WTC11 (cell line): ENCODE results near the gene TFDP1. TPM values are rescaled to one million over a fixed set of nuclear protein-coding genes. Genes with fewer than 3 reads are reported as not detected.

ENCODE experiments used
- ATAC-seq: fragments of 200-7000 bp; cut with Tn5 transposase; 2 replicates; pipeline ENCODE4 v1.10.0; 2021; ENCODE audit warnings: mild to moderate bottlenecking, moderate library complexity
- CTCF ChIA-PET: fragments of 300-600 bp; sonication (Branson Sonifier 250); formaldehyde crosslinking; loops from one replicate; lab custom pipeline; 2021; ENCODE audit warnings: antibody characterized with exemption; lab: Charles Lee
- POLR2A ChIA-PET: fragments of 350-600 bp; sonication (Branson Sonifier 250); formaldehyde crosslinking; loops from one replicate; lab custom pipeline; 2021; ENCODE audit warnings: antibody characterized with exemption; lab: Charles Lee
- DNase-seq: peaks from one replicate; pipeline ENCODE4 v3.0.0; 2021; ENCODE audit warnings: low spot score
- H3K27ac Mint-ChIP-seq: 2 replicates; pipeline ENCODE4 v1.8.0; 2021; ENCODE audit warnings: mixed read lengths
- H3K27me3 Mint-ChIP-seq: 2 replicates; pipeline ENCODE4 v1.8.0; 2021; ENCODE audit warnings: low read depth, mild to moderate bottlenecking, moderate library complexity, mixed read lengths
- H3K36me3 Mint-ChIP-seq: 2 replicates; pipeline ENCODE4 v1.8.0; 2021; ENCODE audit warnings: mixed read lengths
- H3K4me1 Mint-ChIP-seq: 2 replicates; pipeline ENCODE4 v1.8.0; 2022; ENCODE audit warnings: mixed read lengths
- H3K4me3 Mint-ChIP-seq: 2 replicates; pipeline ENCODE4 v1.8.0; 2021; ENCODE audit warnings: mild to moderate bottlenecking, moderate library complexity, mixed read lengths
- H3K9me3 Mint-ChIP-seq: 2 replicates; pipeline ENCODE4 v1.8.0; 2021; ENCODE audit warnings: mixed read lengths
- CREB1 ChIP-seq: sonication (generic); formaldehyde crosslinking; IDR thresholded peaks from 2 replicates; pipeline ENCODE4 v1.8.0; 2023; ENCODE audit warnings: mild to moderate bottlenecking, missing genetic modification reagents
- CREM ChIP-seq: sonication (generic); formaldehyde crosslinking; IDR thresholded peaks from 2 replicates; pipeline ENCODE4 v1.8.1; 2022; ENCODE audit warnings: mild to moderate bottlenecking, missing genetic modification reagents, moderate library complexity
- E2F1 ChIP-seq: sonication (generic); formaldehyde crosslinking; IDR thresholded peaks from 2 replicates; pipeline ENCODE4 v1.8.0; 2022; ENCODE audit warnings: mild to moderate bottlenecking, missing genetic modification reagents
- E2F4 ChIP-seq: sonication (generic); formaldehyde crosslinking; IDR thresholded peaks from 2 replicates; pipeline ENCODE4 v1.8.1; 2022; ENCODE audit warnings: low read depth, mild to moderate bottlenecking, moderate library complexity, missing genetic modification reagents, borderline replicate concordance
- E2F5 ChIP-seq: sonication (generic); formaldehyde crosslinking; IDR thresholded peaks from 2 replicates; pipeline ENCODE4 v1.8.1; 2022; ENCODE audit warnings: mild to moderate bottlenecking, moderate library complexity, missing genetic modification reagents
- EMX1 ChIP-seq: fragments of 250-450 bp; sonication (Bioruptor Pico); IDR thresholded peaks from 2 replicates; pipeline ENCODE4 v1.8.0; 2021; ENCODE audit warnings: mild to moderate bottlenecking
- ERG ChIP-seq: fragments of 250-450 bp; sonication (Bioruptor Pico); IDR thresholded peaks from 2 replicates; pipeline ENCODE4 v1.8.0; 2021; ENCODE audit warnings: mild to moderate bottlenecking
- ESRRA ChIP-seq: sonication (generic); formaldehyde crosslinking; IDR thresholded peaks from 2 replicates; pipeline ENCODE4 v1.8.1; 2022; ENCODE audit warnings: mild to moderate bottlenecking, missing genetic modification reagents, borderline replicate concordance
- FOXJ3 ChIP-seq: sonication (generic); formaldehyde crosslinking; IDR thresholded peaks from 2 replicates; pipeline ENCODE4 v1.9.0; 2021; ENCODE audit warnings: missing genetic modification reagents, mild to moderate bottlenecking, borderline replicate concordance
- GRHL2 ChIP-seq: fragments of 250-450 bp; sonication (Bioruptor Pico); IDR thresholded peaks from 2 replicates; pipeline ENCODE4 v1.8.0; 2022; ENCODE audit warnings: mild to moderate bottlenecking, moderate library complexity; ENCODE audit not compliant: insufficient replicate concordance, severe bottlenecking
- GTF2I ChIP-seq: fragments of 250-450 bp; sonication (Bioruptor Pico); conservative IDR thresholded peaks from 2 replicates; pipeline ENCODE4 v1.4.0; 2021; ENCODE audit warnings: mild to moderate bottlenecking
- IRF2 ChIP-seq: sonication (generic); formaldehyde crosslinking; IDR thresholded peaks from 2 replicates; pipeline ENCODE4 v1.8.0; 2022; ENCODE audit warnings: low read depth, missing genetic modification reagents, borderline replicate concordance
- MYBL2 ChIP-seq: sonication (generic); formaldehyde crosslinking; IDR thresholded peaks from 2 replicates; pipeline ENCODE4 v1.8.1; 2023; ENCODE audit warnings: mild to moderate bottlenecking, moderate library complexity, missing genetic modification reagents
- NFATC4 ChIP-seq: fragments of 250-450 bp; sonication (Bioruptor Pico); IDR thresholded peaks from 2 replicates; pipeline ENCODE4 v1.9.0; 2021; ENCODE audit warnings: mild to moderate bottlenecking
- NFE2L1 ChIP-seq: sonication (generic); formaldehyde crosslinking; IDR thresholded peaks from 2 replicates; pipeline ENCODE4 v1.8.1; 2023; ENCODE audit warnings: missing genetic modification reagents
- NFYB ChIP-seq: sonication (generic); formaldehyde crosslinking; conservative IDR thresholded peaks from 2 replicates; pipeline ENCODE4 v1.8.0; 2022; ENCODE audit warnings: low read depth, missing genetic modification reagents
- OVOL2 ChIP-seq: fragments of 250-450 bp; sonication (Bioruptor Pico); IDR thresholded peaks from 2 replicates; pipeline ENCODE4 v1.9.0; 2021; ENCODE audit warnings: mild to moderate bottlenecking, borderline replicate concordance
- PREB ChIP-seq: sonication (generic); formaldehyde crosslinking; IDR thresholded peaks from 2 replicates; pipeline ENCODE4 v1.8.1; 2022; ENCODE audit warnings: mild to moderate bottlenecking, missing genetic modification reagents, moderate library complexity, borderline replicate concordance
- SMAD3 ChIP-seq: sonication (generic); formaldehyde crosslinking; IDR thresholded peaks from 2 replicates; pipeline ENCODE4 v1.8.0; 2022; ENCODE audit warnings: missing genetic modification reagents, mild to moderate bottlenecking, borderline replicate concordance
- ZNF219 ChIP-seq: sonication (generic); formaldehyde crosslinking; IDR thresholded peaks from 2 replicates; pipeline ENCODE4 v1.8.0; 2023; ENCODE audit warnings: missing genetic modification reagents, mild to moderate bottlenecking, borderline replicate concordance
- ZNF317 ChIP-seq: sonication (generic); formaldehyde crosslinking; IDR thresholded peaks from 2 replicates; pipeline ENCODE4 v1.8.1; 2023; ENCODE audit warnings: low read depth, mild to moderate bottlenecking, moderate library complexity, missing genetic modification reagents, borderline replicate concordance
- ZNF671 ChIP-seq: fragments of 250-450 bp; sonication (Bioruptor Pico); IDR thresholded peaks from 2 replicates; pipeline ENCODE4 v1.8.0; 2021; ENCODE audit warnings: mild to moderate bottlenecking
- total RNA-seq: library from RNA; stranded (reverse); gene quantifications from 3 replicates; pipeline ENCODE4 v1.2.3, GENCODE V29; 2021
- TF ChIP-seq, protein P1 (sequence below): fragments of 250-450 bp; sonication (Bioruptor Pico); IDR thresholded peaks from 2 replicates; pipeline ENCODE4 v1.9.0; 2021; ENCODE audit warnings: mild to moderate bottlenecking
- TF ChIP-seq, protein P2 (sequence below): sonication (generic); formaldehyde crosslinking; IDR thresholded peaks from 2 replicates; pipeline ENCODE4 v1.8.0; 2022; ENCODE audit warnings: mild to moderate bottlenecking, missing genetic modification reagents
- TF ChIP-seq, protein P3 (sequence below): sonication (generic); formaldehyde crosslinking; IDR thresholded peaks from 2 replicates; pipeline ENCODE4 v1.8.1; 2023; ENCODE audit warnings: mild to moderate bottlenecking, missing genetic modification reagents

The TFDP1 gene
- total RNA-seq, 1 experiment from 2014 or later = 61.2 TPM

GRCh38 chr13:113644800-113645199, 60.2 kb downstream of the TFDP1 start:
- Mint-ChIP-seq H3K27ac (no peak overlapping the region), H3K27me3 (no peaks in the 10 kb centered on the region), H3K4me3 (no peak overlapping the region), H3K4me1 (no peaks in the 10 kb centered on the region; the same call in 1 of the 2 replicates), H3K9me3 (peaks cover 28% of the 10 kb centered on the region), H3K36me3 (peaks cover 38% of the 10 kb centered on the region)
- ATAC-seq (no peak), DNase-seq (no peak)
- ChIA-PET POLR2A (no interaction called here), CTCF (no interaction called here)
- TF ChIP-seq ESRRA (CRISPR knock-in tag) (no peak), MYBL2 (CRISPR knock-in tag) (no peak), OVOL2 (no peak), CREM (CRISPR knock-in tag) (no peak), NFYB (CRISPR knock-in tag) (no peak), E2F4 (CRISPR knock-in tag) (no peak), GRHL2 (no peak), ZNF219 (CRISPR knock-in tag) (no peak), NFATC4 (CRISPR knock-in tag) (no peak), CREB1 (no peak), E2F5 (CRISPR knock-in tag) (no peak), ZNF671 (CRISPR knock-in tag) (no peak)
- TF ChIP-seq, protein P1, sequence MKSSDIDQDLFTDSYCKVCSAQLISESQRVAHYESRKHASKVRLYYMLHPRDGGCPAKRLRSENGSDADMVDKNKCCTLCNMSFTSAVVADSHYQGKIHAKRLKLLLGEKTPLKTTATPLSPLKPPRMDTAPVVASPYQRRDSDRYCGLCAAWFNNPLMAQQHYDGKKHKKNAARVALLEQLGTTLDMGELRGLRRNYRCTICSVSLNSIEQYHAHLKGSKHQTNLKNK = no peak

DNA sequence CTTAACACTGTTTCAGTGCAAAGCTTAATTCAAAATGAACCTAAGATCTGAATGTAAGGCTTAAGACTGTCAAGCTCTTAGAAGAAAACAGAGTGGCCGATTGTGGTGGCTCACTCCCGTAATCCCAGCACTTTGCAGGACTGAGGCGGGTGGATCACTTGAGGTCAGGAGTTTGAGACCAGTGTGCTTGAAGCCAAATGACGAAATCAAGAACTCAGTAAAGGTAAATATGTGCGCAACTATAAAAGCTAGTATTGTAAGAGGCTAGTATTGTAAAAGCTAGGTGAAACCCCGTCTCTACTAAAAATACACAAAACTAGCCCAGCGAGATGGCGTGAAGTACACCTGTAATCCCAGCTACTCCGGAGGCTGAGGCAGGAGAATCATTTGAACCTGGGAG, 60.8 kb downstream of the TFDP1 start:
- Mint-ChIP-seq H3K4me3 (no peak overlapping the region), H3K9me3 (peaks cover 28% of the 10 kb centered on the region), H3K27ac (no peak overlapping the region), H3K36me3 (peaks cover 33% of the 10 kb centered on the region), H3K4me1 (no peaks in the 10 kb centered on the region; the same call in 1 of the 2 replicates), H3K27me3 (no peaks in the 10 kb centered on the region)
- POLR2A ChIA-PET = no interaction called here
- CTCF ChIA-PET = no interaction called here
- TF ChIP-seq IRF2 (no peak), ERG (CRISPR knock-in tag) (no peak), PREB (no peak), GTF2I (no peak), ZNF317 (CRISPR knock-in tag) (no peak), NFE2L1 (CRISPR knock-in tag) (no peak), ZNF219 (CRISPR knock-in tag) (no peak), CREM (CRISPR knock-in tag) (no peak), EMX1 (CRISPR knock-in tag) (no peak), FOXJ3 (CRISPR knock-in tag) (no peak), E2F1 (CRISPR knock-in tag) (no peak), SMAD3 (no peak)
- TF ChIP-seq, protein P2, sequence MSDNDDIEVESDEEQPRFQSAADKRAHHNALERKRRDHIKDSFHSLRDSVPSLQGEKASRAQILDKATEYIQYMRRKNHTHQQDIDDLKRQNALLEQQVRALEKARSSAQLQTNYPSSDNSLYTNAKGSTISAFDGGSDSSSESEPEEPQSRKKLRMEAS = no peak
- TF ChIP-seq, protein P3, sequence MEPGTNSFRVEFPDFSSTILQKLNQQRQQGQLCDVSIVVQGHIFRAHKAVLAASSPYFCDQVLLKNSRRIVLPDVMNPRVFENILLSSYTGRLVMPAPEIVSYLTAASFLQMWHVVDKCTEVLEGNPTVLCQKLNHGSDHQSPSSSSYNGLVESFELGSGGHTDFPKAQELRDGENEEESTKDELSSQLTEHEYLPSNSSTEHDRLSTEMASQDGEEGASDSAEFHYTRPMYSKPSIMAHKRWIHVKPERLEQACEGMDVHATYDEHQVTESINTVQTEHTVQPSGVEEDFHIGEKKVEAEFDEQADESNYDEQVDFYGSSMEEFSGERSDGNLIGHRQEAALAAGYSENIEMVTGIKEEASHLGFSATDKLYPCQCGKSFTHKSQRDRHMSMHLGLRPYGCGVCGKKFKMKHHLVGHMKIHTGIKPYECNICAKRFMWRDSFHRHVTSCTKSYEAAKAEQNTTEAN (CRISPR knock-in tag) = no peak
- DNase-seq (no peak), ATAC-seq (no peak)
